Liver (tissue), 9 donors: ENCODE results near the gene DLGAP4. TPM values are rescaled to one million over a fixed set of nuclear protein-coding genes. Genes with fewer than 3 reads are reported as not detected.

Experiments
- DNase-seq: peaks from one replicate; pipeline ENCODE4 v3.0.0-alpha.2; 2017; ENCODE audit warnings: low spot score
- H3K27ac ChIP-seq, 2 donors: one replicate each; pipeline ENCODE4 v1.7.0; 2013; ENCODE audit warnings: inconsistent platforms in 2 of 2, low read length in 2 of 2, control low read depth in 1 of 2, low read depth in 1 of 2, mild to moderate bottlenecking in 1 of 2
- H3K27me3 ChIP-seq, 4 donors: one replicate each; pipeline versions ENCODE4 v1.6.1 to v1.7.0; 2013; ENCODE audit warnings: low read length in 3 of 4, inconsistent platforms in 1 of 4, mild to moderate bottlenecking in 1 of 4, moderate library complexity in 1 of 4; ENCODE audit not compliant: control insufficient read depth in 4 of 4, insufficient read depth in 4 of 4
- H3K36me3 ChIP-seq, 4 donors: one replicate each; pipeline versions ENCODE4 v1.6.1 to v1.7.0; 2013; ENCODE audit warnings: low read length in 3 of 4, mild to moderate bottlenecking in 3 of 4, low read depth in 1 of 4, moderate library complexity in 1 of 4; ENCODE audit not compliant: control insufficient read depth in 4 of 4, insufficient read depth in 3 of 4
- H3K4me1 ChIP-seq, 4 donors: one replicate each; pipeline versions ENCODE4 v1.6.1 to v1.7.0; 2013; ENCODE audit warnings: low read length in 3 of 4, mild to moderate bottlenecking in 3 of 4, moderate library complexity in 1 of 4; ENCODE audit not compliant: control insufficient read depth in 4 of 4, insufficient read depth in 4 of 4
- H3K4me3 ChIP-seq, 3 donors: one replicate each; pipeline versions ENCODE4 v1.6.1 to v1.7.0; 2013; ENCODE audit warnings: low read length in 3 of 3, control low read depth in 1 of 3, low read depth in 1 of 3, mild to moderate bottlenecking in 1 of 3
- H3K9ac ChIP-seq, 2 donors: one replicate each; pipeline ENCODE4 v1.7.0; 2013; ENCODE audit warnings: low read length in 2 of 2, mild to moderate bottlenecking in 2 of 2, moderate library complexity in 2 of 2, control low read depth in 1 of 2, low read depth in 1 of 2
- H3K9me3 ChIP-seq, 4 donors: one replicate each; pipeline versions ENCODE4 v1.6.1 to v1.7.0; 2013; ENCODE audit warnings: low read length in 3 of 4; ENCODE audit not compliant: control insufficient read depth in 4 of 4
- EGR1 ChIP-seq, 2 donors: IDR thresholded peaks; 2 replicates each; pipeline ENCODE4 v1.6.1; 2016 to 2018; ENCODE audit warnings: antibody characterized with exemption in 2 of 2, low read depth in 2 of 2
- FOXA1 ChIP-seq: IDR thresholded peaks from 2 replicates; pipeline ENCODE4 v1.6.1; 2016; ENCODE audit warnings: antibody characterized with exemption
- FOXA2 ChIP-seq: IDR thresholded peaks from 2 replicates; pipeline ENCODE4 v1.6.1; 2016; ENCODE audit warnings: antibody characterized with exemption
- HNF4A ChIP-seq, 2 donors: conservative IDR thresholded peaks; 2 replicates each; pipeline ENCODE4 v1.6.1; 2016; ENCODE audit warnings: antibody characterized with exemption in 2 of 2, mild to moderate bottlenecking in 2 of 2
- JUND ChIP-seq, 2 donors: IDR thresholded peaks; 2 replicates each; pipeline ENCODE4 v1.6.1; 2016; ENCODE audit warnings: antibody characterized with exemption in 2 of 2
- NR2F2 ChIP-seq: IDR thresholded peaks from 2 replicates; pipeline ENCODE4 v1.6.1; 2016; ENCODE audit warnings: antibody characterized with exemption
- RAD21 ChIP-seq, 2 donors: IDR thresholded peaks; 2 replicates each; pipeline ENCODE4 v1.6.1; 2016; ENCODE audit warnings: antibody characterized with exemption in 2 of 2, mild to moderate bottlenecking in 2 of 2
- RXRA ChIP-seq, 2 donors: IDR thresholded peaks; 2 replicates each; pipeline ENCODE4 v1.6.1; 2017 to 2018; ENCODE audit warnings: antibody characterized with exemption in 2 of 2, mild to moderate bottlenecking in 1 of 2
- SP1 ChIP-seq: IDR thresholded peaks from 2 replicates; pipeline ENCODE4 v1.6.1; 2018; ENCODE audit warnings: antibody characterized with exemption, mild to moderate bottlenecking
- WGBS: extraction: QIAGEN DNeasy Blood & Tissue Kit; methylation state at CpG from one replicate; pipeline ENCODE4 v1.1.7; 2013; 5-methylcytosine and 5-hydroxymethylcytosine counted together
- polyA plus RNA-seq, 2 donors: library from polyadenylated mRNA; stranded (reverse) in 1 of 2; unstranded in 1 of 2; fragments of 200-250 nt in 1 of 2; fragments of >200 nt in 1 of 2; fragmentation: Nextera tagmentation in 1 of 2; extraction: Ambion mirVana in 1 of 2; gene quantifications; one replicate each; pipeline versions ENCODE4 v1.2.1 to v1.2.3, GENCODE V29; 2013 to 2015
- total RNA-seq, 2 donors: library from RNA; depleted of rRNA; stranded (reverse); fragments of >200 nt; gene quantifications; one replicate each; pipeline ENCODE4 v1.2.3, GENCODE V29; 2014
- TF ChIP-seq, protein P1 (sequence below): IDR thresholded peaks from 2 replicates; pipeline ENCODE4 v1.6.1; 2016; ENCODE audit warnings: antibody characterized with exemption
- TF ChIP-seq, protein P2 (sequence below): IDR thresholded peaks from 2 replicates; pipeline ENCODE4 v1.6.1; 2016; ENCODE audit warnings: antibody characterized with exemption, mild to moderate bottlenecking
- TF ChIP-seq, protein P3 (sequence below): fragments of 150-350 bp; IDR thresholded peaks from 2 replicates; pipeline ENCODE4 v1.5.1; 2017; ENCODE audit warnings: improper control_type of control experiment, low read depth, low read length; ENCODE audit not compliant: missing input control
- TF ChIP-seq, protein P4 (sequence below): IDR thresholded peaks from 2 replicates; pipeline ENCODE4 v1.6.1; 2016; ENCODE audit warnings: antibody characterized with exemption
- donor health status: healthy.
- donor health status: healthy.
- donor health status: healthy.
- donor health status: healthy.
- donor health status: healthy.

The DLGAP4 gene
- total and polyA plus RNA-seq, 4 donors, result 2.9 to 18.7 (median 11.2) TPM

DNA sequence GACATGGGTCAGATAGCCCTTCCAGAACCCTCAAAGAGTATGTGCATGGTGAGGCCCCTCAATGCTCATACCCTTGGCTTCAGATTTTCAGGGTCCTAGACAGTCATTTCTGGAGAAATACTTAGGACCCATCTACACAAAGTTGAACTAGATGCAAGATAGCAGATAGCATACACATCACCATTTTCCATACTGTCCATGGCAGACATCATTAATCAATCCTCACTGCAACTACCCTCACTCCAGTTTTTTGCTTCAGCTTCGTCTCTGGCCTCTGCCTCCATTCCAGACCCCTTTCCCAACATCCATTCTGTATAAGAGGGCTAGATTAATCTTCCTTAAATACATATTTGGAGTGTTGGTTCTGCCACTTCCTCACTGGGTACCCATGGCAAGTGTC is 139.7 kb downstream of the DLGAP4 start:
- H3K4me1 ChIP-seq, result no peaks in the 10 kb centered on the region
- H3K4me3 ChIP-seq, result no peak overlapping the region
- H3K36me3 ChIP-seq, result no peaks in the 10 kb centered on the region
- no peak for DNase-seq
- TF ChIP-seq EGR1 (IDR thresholded peaks at IDR 0.05; ENCODE audit: low read depth in 2 of 2), result no peak
- TF ChIP-seq SP1, result no peak
- TF ChIP-seq FOXA2, result no peak
- no peak for TF ChIP-seq RAD21 (IDR thresholded peaks at IDR 0.05)
- no peak for TF ChIP-seq HNF4A (conservative IDR thresholded peaks at IDR 0.05)
- TF ChIP-seq, protein P1, sequence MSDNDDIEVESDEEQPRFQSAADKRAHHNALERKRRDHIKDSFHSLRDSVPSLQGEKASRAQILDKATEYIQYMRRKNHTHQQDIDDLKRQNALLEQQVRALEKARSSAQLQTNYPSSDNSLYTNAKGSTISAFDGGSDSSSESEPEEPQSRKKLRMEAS, result no peak
- no peak for TF ChIP-seq NR2F2
- TF ChIP-seq, protein P2, sequence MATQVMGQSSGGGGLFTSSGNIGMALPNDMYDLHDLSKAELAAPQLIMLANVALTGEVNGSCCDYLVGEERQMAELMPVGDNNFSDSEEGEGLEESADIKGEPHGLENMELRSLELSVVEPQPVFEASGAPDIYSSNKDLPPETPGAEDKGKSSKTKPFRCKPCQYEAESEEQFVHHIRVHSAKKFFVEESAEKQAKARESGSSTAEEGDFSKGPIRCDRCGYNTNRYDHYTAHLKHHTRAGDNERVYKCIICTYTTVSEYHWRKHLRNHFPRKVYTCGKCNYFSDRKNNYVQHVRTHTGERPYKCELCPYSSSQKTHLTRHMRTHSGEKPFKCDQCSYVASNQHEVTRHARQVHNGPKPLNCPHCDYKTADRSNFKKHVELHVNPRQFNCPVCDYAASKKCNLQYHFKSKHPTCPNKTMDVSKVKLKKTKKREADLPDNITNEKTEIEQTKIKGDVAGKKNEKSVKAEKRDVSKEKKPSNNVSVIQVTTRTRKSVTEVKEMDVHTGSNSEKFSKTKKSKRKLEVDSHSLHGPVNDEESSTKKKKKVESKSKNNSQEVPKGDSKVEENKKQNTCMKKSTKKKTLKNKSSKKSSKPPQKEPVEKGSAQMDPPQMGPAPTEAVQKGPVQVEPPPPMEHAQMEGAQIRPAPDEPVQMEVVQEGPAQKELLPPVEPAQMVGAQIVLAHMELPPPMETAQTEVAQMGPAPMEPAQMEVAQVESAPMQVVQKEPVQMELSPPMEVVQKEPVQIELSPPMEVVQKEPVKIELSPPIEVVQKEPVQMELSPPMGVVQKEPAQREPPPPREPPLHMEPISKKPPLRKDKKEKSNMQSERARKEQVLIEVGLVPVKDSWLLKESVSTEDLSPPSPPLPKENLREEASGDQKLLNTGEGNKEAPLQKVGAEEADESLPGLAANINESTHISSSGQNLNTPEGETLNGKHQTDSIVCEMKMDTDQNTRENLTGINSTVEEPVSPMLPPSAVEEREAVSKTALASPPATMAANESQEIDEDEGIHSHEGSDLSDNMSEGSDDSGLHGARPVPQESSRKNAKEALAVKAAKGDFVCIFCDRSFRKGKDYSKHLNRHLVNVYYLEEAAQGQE, result no peak
- no peak for TF ChIP-seq FOXA1
- no peak overlapping the region for H3K27ac ChIP-seq
- no peaks in the 10 kb centered on the region for H3K9me3 ChIP-seq
- H3K27me3 ChIP-seq, result no peaks in the 10 kb centered on the region
- WGBS, result 95% methylated on average over 1 of the region's 1 CpG
- no peak overlapping the region for H3K9ac ChIP-seq

DNA sequence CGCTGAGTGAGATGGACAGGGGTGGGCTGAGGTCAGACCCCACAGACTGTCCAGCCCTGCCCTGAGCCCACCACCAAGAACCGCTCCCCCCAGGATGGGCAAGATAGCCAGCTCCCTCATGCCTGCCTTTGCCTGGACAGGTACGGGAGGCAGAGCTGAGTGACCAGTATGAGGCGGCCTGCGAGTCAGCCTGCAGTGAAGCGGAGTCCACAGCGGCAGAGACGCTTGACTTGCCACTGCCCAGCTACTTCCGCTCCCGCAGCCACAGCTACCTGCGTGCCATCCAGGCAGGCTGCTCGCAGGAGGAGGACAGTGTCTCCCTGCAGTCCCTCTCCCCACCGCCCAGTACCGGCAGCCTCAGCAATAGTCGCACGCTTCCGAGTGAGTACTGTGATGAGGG is 140.4 kb downstream of the DLGAP4 start:
- Histone ChIP-seq H3K36me3 (no peaks in the 10 kb centered on the region), H3K4me1 (no peaks in the 10 kb centered on the region), H3K27me3 (no peaks in the 10 kb centered on the region), H3K9ac (no peak overlapping the region), H3K27ac (no peak overlapping the region), H3K4me3 (no peak overlapping the region), H3K9me3 (no peaks in the 10 kb centered on the region)
- 93% methylated on average over 17 of the region's 17 CpGs for WGBS
- DNase-seq, result no peak
- no peak for TF ChIP-seq SP1
- TF ChIP-seq, protein P3, sequence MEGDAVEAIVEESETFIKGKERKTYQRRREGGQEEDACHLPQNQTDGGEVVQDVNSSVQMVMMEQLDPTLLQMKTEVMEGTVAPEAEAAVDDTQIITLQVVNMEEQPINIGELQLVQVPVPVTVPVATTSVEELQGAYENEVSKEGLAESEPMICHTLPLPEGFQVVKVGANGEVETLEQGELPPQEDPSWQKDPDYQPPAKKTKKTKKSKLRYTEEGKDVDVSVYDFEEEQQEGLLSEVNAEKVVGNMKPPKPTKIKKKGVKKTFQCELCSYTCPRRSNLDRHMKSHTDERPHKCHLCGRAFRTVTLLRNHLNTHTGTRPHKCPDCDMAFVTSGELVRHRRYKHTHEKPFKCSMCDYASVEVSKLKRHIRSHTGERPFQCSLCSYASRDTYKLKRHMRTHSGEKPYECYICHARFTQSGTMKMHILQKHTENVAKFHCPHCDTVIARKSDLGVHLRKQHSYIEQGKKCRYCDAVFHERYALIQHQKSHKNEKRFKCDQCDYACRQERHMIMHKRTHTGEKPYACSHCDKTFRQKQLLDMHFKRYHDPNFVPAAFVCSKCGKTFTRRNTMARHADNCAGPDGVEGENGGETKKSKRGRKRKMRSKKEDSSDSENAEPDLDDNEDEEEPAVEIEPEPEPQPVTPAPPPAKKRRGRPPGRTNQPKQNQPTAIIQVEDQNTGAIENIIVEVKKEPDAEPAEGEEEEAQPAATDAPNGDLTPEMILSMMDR, result no peak
- TF ChIP-seq FOXA2, result no peak
- no peak for TF ChIP-seq RXRA (IDR thresholded peaks at IDR 0.05)
- TF ChIP-seq, protein P4, sequence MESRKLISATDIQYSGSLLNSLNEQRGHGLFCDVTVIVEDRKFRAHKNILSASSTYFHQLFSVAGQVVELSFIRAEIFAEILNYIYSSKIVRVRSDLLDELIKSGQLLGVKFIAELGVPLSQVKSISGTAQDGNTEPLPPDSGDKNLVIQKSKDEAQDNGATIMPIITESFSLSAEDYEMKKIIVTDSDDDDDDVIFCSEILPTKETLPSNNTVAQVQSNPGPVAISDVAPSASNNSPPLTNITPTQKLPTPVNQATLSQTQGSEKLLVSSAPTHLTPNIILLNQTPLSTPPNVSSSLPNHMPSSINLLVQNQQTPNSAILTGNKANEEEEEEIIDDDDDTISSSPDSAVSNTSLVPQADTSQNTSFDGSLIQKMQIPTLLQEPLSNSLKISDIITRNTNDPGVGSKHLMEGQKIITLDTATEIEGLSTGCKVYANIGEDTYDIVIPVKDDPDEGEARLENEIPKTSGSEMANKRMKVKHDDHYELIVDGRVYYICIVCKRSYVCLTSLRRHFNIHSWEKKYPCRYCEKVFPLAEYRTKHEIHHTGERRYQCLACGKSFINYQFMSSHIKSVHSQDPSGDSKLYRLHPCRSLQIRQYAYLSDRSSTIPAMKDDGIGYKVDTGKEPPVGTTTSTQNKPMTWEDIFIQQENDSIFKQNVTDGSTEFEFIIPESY, result no peak
- no peak for TF ChIP-seq JUND (IDR thresholded peaks at IDR 0.05)
